ENCODE measurements around the gene SCAMP3.

DNA sequence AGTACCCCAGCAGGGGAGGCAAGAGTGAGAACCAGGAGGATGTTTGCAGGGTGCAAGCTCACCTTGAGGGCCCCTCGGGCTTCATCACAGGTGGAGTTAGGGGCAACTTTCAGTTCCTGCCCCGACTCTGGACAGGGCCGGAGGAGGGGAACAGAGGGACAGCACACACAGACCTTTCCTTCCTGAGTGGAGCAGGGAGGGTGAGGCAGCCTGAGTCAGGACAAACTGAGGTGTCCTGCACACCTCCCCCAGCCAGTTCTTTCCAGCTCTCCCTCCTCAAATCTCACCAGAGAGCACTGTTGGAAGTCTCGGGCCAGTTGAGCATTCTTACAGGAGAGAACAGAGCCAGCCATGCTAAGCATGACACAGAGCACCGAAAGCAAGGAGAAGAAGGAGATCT is 8.4 kb downstream of the SCAMP3 start:
- TF ChIP-seq, protein P1, sequence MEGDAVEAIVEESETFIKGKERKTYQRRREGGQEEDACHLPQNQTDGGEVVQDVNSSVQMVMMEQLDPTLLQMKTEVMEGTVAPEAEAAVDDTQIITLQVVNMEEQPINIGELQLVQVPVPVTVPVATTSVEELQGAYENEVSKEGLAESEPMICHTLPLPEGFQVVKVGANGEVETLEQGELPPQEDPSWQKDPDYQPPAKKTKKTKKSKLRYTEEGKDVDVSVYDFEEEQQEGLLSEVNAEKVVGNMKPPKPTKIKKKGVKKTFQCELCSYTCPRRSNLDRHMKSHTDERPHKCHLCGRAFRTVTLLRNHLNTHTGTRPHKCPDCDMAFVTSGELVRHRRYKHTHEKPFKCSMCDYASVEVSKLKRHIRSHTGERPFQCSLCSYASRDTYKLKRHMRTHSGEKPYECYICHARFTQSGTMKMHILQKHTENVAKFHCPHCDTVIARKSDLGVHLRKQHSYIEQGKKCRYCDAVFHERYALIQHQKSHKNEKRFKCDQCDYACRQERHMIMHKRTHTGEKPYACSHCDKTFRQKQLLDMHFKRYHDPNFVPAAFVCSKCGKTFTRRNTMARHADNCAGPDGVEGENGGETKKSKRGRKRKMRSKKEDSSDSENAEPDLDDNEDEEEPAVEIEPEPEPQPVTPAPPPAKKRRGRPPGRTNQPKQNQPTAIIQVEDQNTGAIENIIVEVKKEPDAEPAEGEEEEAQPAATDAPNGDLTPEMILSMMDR (IDR thresholded peaks at IDR 0.05 in 2 of 3, conservative IDR thresholded peaks at IDR 0.05 in 1 of 3; ENCODE audit: control insufficient read depth in 2 of 3, extremely low read depth in 1 of 3, insufficient read depth in 1 of 3, low read depth in 3 of 3, low read length in 3 of 3) = no peak
- no peak for TF ChIP-seq BMI1 (IDR thresholded peaks at IDR 0.05; ENCODE audit: borderline replicate concordance)
- TF ChIP-seq NBN (IDR thresholded peaks at IDR 0.05) = no peak
- no peak for TF ChIP-seq JUND (IDR thresholded peaks at IDR 0.05; ENCODE audit: low read depth, low read length)
- no peak for TF ChIP-seq FOXK2 (IDR thresholded peaks at IDR 0.05)
- TF ChIP-seq EZH2 (IDR thresholded peaks at IDR 0.05; ENCODE audit: borderline replicate concordance, control insufficient read depth, low read depth, low read length) = no peak
- TF ChIP-seq POLR2A (IDR thresholded peaks at IDR 0.05; ENCODE audit: low read depth, low read length) = no peak
- TF ChIP-seq, protein P2, sequence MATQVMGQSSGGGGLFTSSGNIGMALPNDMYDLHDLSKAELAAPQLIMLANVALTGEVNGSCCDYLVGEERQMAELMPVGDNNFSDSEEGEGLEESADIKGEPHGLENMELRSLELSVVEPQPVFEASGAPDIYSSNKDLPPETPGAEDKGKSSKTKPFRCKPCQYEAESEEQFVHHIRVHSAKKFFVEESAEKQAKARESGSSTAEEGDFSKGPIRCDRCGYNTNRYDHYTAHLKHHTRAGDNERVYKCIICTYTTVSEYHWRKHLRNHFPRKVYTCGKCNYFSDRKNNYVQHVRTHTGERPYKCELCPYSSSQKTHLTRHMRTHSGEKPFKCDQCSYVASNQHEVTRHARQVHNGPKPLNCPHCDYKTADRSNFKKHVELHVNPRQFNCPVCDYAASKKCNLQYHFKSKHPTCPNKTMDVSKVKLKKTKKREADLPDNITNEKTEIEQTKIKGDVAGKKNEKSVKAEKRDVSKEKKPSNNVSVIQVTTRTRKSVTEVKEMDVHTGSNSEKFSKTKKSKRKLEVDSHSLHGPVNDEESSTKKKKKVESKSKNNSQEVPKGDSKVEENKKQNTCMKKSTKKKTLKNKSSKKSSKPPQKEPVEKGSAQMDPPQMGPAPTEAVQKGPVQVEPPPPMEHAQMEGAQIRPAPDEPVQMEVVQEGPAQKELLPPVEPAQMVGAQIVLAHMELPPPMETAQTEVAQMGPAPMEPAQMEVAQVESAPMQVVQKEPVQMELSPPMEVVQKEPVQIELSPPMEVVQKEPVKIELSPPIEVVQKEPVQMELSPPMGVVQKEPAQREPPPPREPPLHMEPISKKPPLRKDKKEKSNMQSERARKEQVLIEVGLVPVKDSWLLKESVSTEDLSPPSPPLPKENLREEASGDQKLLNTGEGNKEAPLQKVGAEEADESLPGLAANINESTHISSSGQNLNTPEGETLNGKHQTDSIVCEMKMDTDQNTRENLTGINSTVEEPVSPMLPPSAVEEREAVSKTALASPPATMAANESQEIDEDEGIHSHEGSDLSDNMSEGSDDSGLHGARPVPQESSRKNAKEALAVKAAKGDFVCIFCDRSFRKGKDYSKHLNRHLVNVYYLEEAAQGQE (IDR thresholded peaks at IDR 0.05; ENCODE audit: low read depth, low read length) = no peak
- TF ChIP-seq SUZ12 (IDR thresholded peaks at IDR 0.05; ENCODE audit: unreplicated experiment) = no peak
- TF ChIP-seq ZNF274 (IDR thresholded peaks at IDR 0.05; ENCODE audit: insufficient read depth, insufficient read length) = no peak
- TF ChIP-seq EP300 (IDR thresholded peaks at IDR 0.05; ENCODE audit: borderline replicate concordance in 1 of 2, control insufficient read depth in 1 of 2, low read depth in 2 of 2, low read length in 2 of 2) = no peak
- no peak for TF ChIP-seq HDAC2 (IDR thresholded peaks at IDR 0.05)
- no peak for TF ChIP-seq MYC (IDR thresholded peaks at IDR 0.05; ENCODE audit: insufficient read depth, insufficient read length, insufficient replicate concordance, low read length, severe bottlenecking)

Measured in GM12878 (cell line).